NCI-H128 (cell line): ENCODE measurements around the gene ENOPH1.

ENCODE experiments used
- DNase-seq: peaks from one replicate; lab custom pipeline; 2025; ENCODE audit not compliant: unreplicated experiment; lab: John Stamatoyannopoulos, UW

Gene ENOPH1

GRCh38 chr4:82428526-82428968 lies 1.8 kb upstream of the ENOPH1 start:
- no peak for DNase-seq

GRCh38 chr4:82428969-82429727 lies 1.2 kb upstream of the ENOPH1 start:
- peak; percentile 77 for DNase-seq

DNA sequence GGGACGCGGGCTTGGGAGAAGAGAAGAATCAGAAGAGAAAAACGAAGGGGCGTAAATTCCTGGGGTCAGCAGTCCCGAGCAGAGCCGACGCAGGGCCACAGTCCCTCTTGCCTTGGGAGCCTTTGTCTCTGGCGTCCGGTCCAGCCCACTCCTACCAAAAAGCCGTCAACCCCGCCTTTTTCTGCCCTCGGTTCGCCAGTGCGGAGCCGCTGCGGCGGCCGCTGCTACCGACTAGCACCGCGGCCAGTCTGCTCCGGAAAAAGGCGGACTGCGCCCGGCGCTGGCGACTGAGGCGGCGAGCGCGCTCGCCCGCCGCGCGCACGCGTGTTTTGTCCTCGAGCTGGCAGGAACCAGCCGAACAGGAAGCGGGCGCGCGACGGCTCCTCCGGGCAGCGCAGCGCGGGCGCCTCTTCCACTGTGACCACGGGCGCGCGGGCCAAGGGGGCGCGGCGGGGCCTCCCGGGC lies 630 bp upstream of the ENOPH1 start:
- no peak for DNase-seq

GRCh38 chr4:82430964-82431745 lies 765 bp downstream of the ENOPH1 start:
- DNase-seq = no peak

- no peak for DNase-seq
These were observed 1.4 kb downstream of the ENOPH1 start for GRCh38 chr4:82431831-82432230.

GRCh38 chr4:82432596-82432995 lies 2.2 kb downstream of the ENOPH1 start:
- DNase-seq = no peak

GRCh38 chr4:82433791-82434190 lies 3.4 kb downstream of the ENOPH1 start:
- DNase-seq = no peak

GRCh38 chr4:82434949-82435348 lies 4.6 kb downstream of the ENOPH1 start:
- DNase-seq = no peak

- no peak for DNase-seq
These were observed 5.7 kb downstream of the ENOPH1 start for GRCh38 chr4:82436130-82436529.

DNA sequence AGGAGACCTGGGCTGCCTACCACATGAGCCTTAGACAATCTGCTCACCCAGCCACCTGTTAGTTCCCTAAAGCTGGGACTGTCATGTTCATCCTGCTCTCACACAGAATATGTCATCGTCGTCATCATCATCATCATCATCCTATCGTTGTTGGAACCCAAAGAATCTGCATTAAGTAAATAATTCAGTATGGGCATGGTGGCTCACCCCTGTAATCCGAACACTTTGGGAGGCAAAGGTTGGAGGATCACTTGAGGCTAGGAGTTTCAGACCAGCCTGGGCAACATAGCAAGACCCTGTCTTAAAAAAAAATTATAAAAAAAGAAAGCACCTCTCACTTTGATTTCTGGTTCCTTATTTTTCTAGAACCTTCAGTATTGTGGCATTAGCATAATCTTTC lies 6.4 kb downstream of the ENOPH1 start:
- no peak for DNase-seq

DNA sequence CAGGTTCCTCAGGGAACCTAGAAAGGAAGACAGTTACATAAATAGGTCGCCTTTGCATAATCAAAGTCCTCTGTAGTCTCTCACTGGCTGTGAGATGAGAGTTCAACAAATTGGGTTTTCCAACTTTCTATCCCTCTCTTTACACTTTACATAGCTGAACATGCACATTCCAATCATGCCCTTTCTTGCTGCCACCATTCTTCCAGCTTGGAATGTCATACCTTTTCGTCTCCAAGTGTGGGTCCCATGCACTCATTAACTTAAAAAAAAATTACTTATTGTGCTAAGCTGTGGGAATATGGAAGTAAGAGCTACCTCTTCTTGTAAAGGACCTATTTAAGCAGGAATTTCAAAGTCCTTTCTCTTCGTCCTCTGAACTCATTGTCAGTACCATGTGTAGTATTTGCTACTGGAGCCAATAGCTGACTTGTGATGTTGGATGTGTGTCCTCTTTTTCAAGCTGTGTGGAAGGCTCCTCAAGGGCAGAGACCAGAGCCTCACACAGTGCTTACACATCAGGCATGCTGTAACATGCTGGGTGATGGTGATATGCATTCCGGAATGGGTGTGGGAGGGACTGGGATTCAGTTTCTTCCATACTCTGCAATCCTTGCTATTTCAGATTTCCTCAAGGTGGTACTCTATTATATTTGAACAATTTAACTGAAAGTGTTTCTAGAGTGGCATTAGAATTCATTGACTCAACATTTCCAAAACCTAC lies 7.1 kb downstream of the ENOPH1 start:
- no peak for DNase-seq

- no peak for DNase-seq
These were observed 8.7 kb downstream of the ENOPH1 start for GRCh38 chr4:82439088-82439487.

DNA sequence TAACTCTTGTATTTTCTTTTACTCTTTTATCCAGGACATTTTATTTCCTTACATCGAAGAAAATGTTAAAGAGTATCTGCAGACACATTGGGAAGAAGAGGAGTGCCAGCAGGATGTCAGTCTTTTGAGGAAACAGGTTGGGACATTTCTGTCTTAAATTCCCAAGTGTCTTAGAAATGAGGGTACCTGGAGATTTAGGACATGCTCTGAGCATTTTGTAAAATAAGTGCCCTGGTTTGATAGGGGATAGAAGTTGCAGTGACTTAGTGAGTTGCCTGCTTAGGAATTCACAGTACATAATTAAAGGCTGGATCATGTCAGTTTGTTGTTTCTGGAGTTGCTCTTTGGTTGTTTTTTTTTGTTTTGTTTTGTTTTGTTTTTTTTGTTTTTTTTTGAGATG lies 17.5 kb downstream of the ENOPH1 start:
- no peak for DNase-seq

- DNase-seq = no peak
These were observed 20.8 kb downstream of the ENOPH1 start for GRCh38 chr4:82450966-82451755.

GRCh38 chr4:82452026-82452425 lies 21.6 kb downstream of the ENOPH1 start:
- DNase-seq = no peak

- DNase-seq = no peak
These were observed 26.9 kb downstream of the ENOPH1 start for GRCh38 chr4:82457266-82457665.

DNA sequence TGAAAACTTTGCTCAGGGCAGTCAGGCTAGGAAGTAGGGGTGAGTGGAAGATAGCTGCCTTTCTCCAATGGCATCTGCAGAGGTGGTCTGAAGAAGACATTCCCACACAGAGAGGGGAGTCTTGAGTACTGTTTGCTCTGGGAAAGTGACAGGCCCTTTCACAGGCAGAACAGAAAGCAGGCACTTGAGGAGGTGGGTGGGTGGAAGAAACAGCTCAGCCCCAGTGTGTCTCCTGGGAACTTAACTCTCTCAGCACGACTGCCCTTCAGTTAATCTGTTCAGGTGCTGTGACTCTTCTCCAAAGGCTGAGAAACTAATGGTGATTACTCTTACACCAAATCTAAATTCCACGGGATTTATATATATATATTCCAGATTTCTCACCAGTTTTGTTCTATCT lies 28.3 kb downstream of the ENOPH1 start:
- DNase-seq = no peak

DNA sequence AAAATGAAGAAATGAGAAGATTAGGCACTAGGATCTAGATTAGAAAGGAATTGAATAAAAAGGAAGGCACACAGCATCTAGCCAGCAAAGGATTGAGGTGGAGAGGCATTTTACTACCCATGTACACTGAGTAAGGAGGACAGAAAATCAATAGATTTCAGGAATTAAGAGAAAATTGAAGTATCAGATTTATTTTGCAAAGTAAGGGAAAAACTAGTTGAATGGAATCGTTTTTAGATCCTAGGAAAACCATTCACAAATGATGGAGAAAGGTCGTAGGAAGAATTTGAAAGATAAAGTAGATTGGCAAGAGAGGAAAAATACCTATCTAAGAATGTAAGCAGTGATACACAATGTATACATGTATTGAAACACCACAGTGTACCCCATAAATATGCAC lies 31.3 kb downstream of the ENOPH1 start:
- DNase-seq = no peak

DNA sequence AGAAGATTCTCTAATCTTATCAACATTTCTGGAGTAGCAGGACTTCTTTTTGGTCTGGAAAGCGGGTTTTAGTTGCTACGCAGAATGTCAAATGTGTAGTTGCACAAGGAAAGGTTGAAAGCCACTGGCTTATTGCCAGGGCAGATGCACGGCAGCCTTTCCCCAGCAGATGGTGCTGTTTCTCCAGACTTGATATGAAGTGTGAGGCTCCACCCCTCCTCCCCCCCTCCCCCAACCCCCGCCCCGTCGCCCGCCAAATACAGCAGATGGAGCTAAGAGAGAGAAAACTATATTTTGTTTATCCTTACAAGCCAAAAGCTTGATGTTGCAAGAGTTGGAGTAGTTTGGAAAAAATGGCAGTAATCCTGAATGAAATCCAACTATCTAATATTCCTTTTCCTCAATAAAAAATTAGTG lies 32.0 kb downstream of the ENOPH1 start:
- DNase-seq = peak; percentile 58

- no peak for DNase-seq
These were observed 32.8 kb downstream of the ENOPH1 start for GRCh38 chr4:82463221-82463620.

- DNase-seq = no peak
These were observed 37.1 kb downstream of the ENOPH1 start for GRCh38 chr4:82467471-82467870.
